Activated T-helper 1 cell treated with anti-CD3 and anti-CD28 coated beads, Interleukin-12 subunit alpha, Interleukin-12 subunit beta, Interleukin-2, Interleukin-4 antibody, amounts not matched to agents 30 ng/mL and 10 ng/mL and 1 ng/mL, durations not matched to agents 14 hours and 24 hours and 36 hours (primary cell): ENCODE data around the gene OSBP. TPM values are rescaled to one million over a fixed set of nuclear protein-coding genes. Genes with fewer than 3 reads are reported as not detected.
"Not testable (repeated sequence)": the region's sequence is repeated elsewhere in the genome, so short reads cannot be mapped to it uniquely, and the experiment has no call there.

Experiments used
- DNase-seq: peaks from one replicate; pipeline ENCODE4 v3.0.0; 2021; ENCODE audit warnings: low spot score
- H3K27ac Mint-ChIP-seq: one replicate; pipeline ENCODE4 v1.8.0; 2021; ENCODE audit warnings: mild to moderate bottlenecking, mixed read lengths
- H3K27me3 Mint-ChIP-seq: one replicate; pipeline ENCODE4 v1.8.0; 2022; ENCODE audit warnings: mild to moderate bottlenecking, moderate library complexity, mixed read lengths; ENCODE audit not compliant: insufficient read depth
- H3K36me3 Mint-ChIP-seq: one replicate; pipeline ENCODE4 v1.8.0; 2021; ENCODE audit warnings: low read depth, mixed read lengths
- H3K4me1 Mint-ChIP-seq: one replicate; pipeline ENCODE4 v1.8.0; 2021; ENCODE audit warnings: low read depth, mixed read lengths
- H3K4me3 Mint-ChIP-seq: one replicate; pipeline ENCODE4 v1.8.0; 2021; ENCODE audit warnings: mild to moderate bottlenecking, moderate library complexity, mixed read lengths
- H3K9me3 Mint-ChIP-seq: one replicate; pipeline ENCODE4 v1.8.0; 2021; ENCODE audit warnings: mixed read lengths
- intact Hi-C: fragments of 100-400 bp; cut with micrococcal nuclease; formaldehyde crosslinking; loops from one replicate; pipeline ENCODE4 v1.15.1; 2024
- total RNA-seq: library from RNA; stranded (reverse); gene quantifications from 2 replicates; pipeline ENCODE4 v1.2.3, GENCODE V29; 2022

The OSBP gene
- total RNA-seq, 1 donor from 2014 or later, result 40.5 TPM

GRCh38 chr11:59547605-59548308 lies 67.8 kb downstream of the OSBP start:
- H3K27ac Mint-ChIP-seq, H3K4me3 Mint-ChIP-seq, intact Hi-C loops, H3K36me3 Mint-ChIP-seq, DNase-seq, H3K9me3 Mint-ChIP-seq: not testable (repeated sequence)
- Mint-ChIP-seq H3K27me3 (peaks cover 21% of the 10 kb centered on the region), H3K4me1 (peaks cover 34% of the 10 kb centered on the region)

DNA sequence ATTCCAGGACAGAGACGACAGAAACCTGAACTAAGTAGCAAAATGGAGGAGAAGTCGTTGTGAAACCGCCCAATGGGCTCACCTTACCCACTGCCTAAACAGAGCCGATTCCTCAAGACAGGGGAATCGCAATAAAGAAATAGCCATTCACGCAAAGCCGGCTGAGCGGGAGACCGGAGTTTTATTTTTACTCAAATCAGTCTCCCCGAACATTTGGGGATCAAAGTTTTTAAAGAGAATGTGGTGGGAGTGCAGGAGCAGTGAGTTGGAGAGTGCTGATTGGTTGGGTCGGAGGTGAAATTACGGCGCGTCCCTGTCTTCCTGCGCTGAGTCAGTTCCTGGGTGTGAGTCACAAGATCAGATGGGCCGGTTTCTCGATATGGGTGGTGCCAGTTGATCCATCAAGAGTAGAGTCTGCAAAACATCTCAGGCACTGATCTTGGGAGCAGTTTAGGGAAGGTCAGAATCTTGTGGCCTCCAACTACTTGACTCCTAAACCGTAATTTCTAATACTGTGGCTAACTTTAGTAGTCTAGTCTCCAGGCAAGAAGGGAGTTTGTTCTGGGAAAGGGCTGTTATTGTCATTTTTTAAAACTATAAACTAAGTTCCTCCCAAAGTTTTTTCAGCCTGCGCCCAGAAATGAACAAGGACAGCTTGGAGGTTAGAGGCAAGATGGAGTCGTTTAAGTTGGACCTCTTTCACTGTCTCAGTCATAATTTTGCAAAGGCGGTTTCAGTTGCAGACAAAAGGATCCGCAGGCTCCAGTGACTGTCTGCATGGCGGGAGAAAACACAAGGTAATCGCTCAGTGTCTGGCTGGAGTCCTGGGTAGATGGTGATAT lies 70.2 kb downstream of the OSBP start:
- Mint-ChIP-seq H3K27ac (no peak overlapping the region), H3K4me1 (peaks cover 14% of the 10 kb centered on the region), H3K36me3 (no peaks in the 10 kb centered on the region), H3K27me3 (peaks cover 11% of the 10 kb centered on the region), H3K9me3 (no peaks in the 10 kb centered on the region), H3K4me3 (no peak overlapping the region)
- intact Hi-C loops, result no loop called here
- DNase-seq, result no peak

GRCh38 chr11:59544869-59545178 lies 70.8 kb downstream of the OSBP start:
- DNase-seq, result no peak
- Mint-ChIP-seq H3K27ac (no peak overlapping the region), H3K27me3 (peaks cover 11% of the 10 kb centered on the region), H3K9me3 (no peaks in the 10 kb centered on the region), H3K4me3 (no peak overlapping the region), H3K4me1 (peaks cover 11% of the 10 kb centered on the region), H3K36me3 (no peaks in the 10 kb centered on the region)
- intact Hi-C loops, result no loop called here

- intact Hi-C loops, H3K9me3 Mint-ChIP-seq, H3K36me3 Mint-ChIP-seq, H3K4me3 Mint-ChIP-seq, DNase-seq, H3K4me1 Mint-ChIP-seq, H3K27ac Mint-ChIP-seq: not testable (repeated sequence)
- H3K27me3 Mint-ChIP-seq, result peaks cover 13% of the 10 kb centered on the region
Observed at GRCh38 chr11:59543713-59544112, 71.9 kb downstream of the OSBP start.

GRCh38 chr11:59542142-59542810 lies 73.3 kb downstream of the OSBP start:
- no peak for DNase-seq
- intact Hi-C loops, result no loop called here
- peaks cover 13% of the 10 kb centered on the region for H3K27me3 Mint-ChIP-seq
- no peak overlapping the region for H3K27ac Mint-ChIP-seq
- H3K4me1 Mint-ChIP-seq, result peaks cover 9% of the 10 kb centered on the region
- no peak overlapping the region for H3K4me3 Mint-ChIP-seq
- no peaks in the 10 kb centered on the region for H3K9me3 Mint-ChIP-seq
- no peaks in the 10 kb centered on the region for H3K36me3 Mint-ChIP-seq

DNA sequence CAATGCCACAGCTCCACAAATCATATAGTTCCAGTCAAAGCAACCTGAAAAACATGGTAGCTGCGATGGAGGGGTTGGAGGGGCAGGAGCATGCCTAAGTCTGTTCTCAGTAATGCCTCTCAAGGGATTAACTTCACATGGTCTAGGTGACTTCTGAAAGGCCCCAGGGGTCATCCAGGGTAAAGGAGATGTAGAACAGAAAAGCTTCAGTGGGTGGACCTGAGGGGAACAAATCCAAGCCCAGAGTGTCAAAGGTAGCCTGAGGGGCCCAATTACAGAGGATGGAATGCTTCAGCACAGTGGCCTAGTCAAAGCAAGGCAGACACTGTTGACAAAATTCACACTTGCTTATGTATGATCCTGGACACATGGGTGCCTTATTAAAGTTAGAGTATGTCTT lies 80.9 kb downstream of the OSBP start:
- Mint-ChIP-seq H3K27ac (no peak overlapping the region), H3K9me3 (no peaks in the 10 kb centered on the region), H3K27me3 (peaks cover 2% of the 10 kb centered on the region), H3K4me1 (peaks cover 23% of the 10 kb centered on the region), H3K36me3 (no peaks in the 10 kb centered on the region), H3K4me3 (no peak overlapping the region)
- intact Hi-C loops, result no loop called here
- DNase-seq, result no peak

- peaks cover 18% of the 10 kb centered on the region for H3K4me1 Mint-ChIP-seq
- no peak for DNase-seq
- no peaks in the 10 kb centered on the region for H3K27me3 Mint-ChIP-seq
- H3K27ac Mint-ChIP-seq, result no peak overlapping the region
- intact Hi-C loops, result no loop called here
- H3K9me3 Mint-ChIP-seq, result no peaks in the 10 kb centered on the region
- H3K36me3 Mint-ChIP-seq, result no peaks in the 10 kb centered on the region
- no peak overlapping the region for H3K4me3 Mint-ChIP-seq
Observed at GRCh38 chr11:59532620-59533019, 83.0 kb downstream of the OSBP start.

DNA sequence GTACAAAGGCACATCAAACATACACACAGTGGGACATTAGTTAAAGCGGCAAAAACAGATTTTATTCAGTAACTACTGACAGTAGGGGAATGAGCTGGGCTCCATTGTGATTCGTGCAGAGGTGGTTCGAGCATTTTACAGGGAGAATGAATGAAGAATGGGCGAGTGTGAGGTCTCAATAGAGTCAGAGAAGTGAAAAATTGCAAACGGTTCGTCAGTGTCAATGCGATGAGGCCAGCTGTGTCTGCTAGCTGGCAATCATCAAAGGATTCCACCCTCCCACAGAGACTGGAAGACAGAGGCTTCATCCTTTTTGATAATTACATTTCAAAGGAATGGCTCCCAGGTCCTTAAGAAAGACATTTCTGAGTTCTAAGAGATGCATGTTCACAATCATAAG lies 86.9 kb downstream of the OSBP start:
- H3K36me3 Mint-ChIP-seq, result no peaks in the 10 kb centered on the region
- DNase-seq, result no peak
- H3K4me3 Mint-ChIP-seq, result no peak overlapping the region
- H3K4me1 Mint-ChIP-seq, result peaks cover 10% of the 10 kb centered on the region
- H3K9me3 Mint-ChIP-seq, result no peaks in the 10 kb centered on the region
- peaks cover 9% of the 10 kb centered on the region for H3K27me3 Mint-ChIP-seq
- H3K27ac Mint-ChIP-seq, result no peak overlapping the region
- intact Hi-C loops, result no loop called here

Other genes starting within 250 kb of the OSBP start
- not detected in 2 replicates for gene OR5A2, start 189.4 kb downstream of the OSBP start, total RNA-seq
- gene OR5A1, start 179.3 kb downstream of the OSBP start, total RNA-seq, result not detected in 2 replicates
- not detected in 2 replicates for gene OR4D6, start 158.8 kb downstream of the OSBP start, total RNA-seq
- not detected in 2 replicates for gene OR4D10, start 142.5 kb downstream of the OSBP start, total RNA-seq
- gene OR4D11, start 112.2 kb downstream of the OSBP start, total RNA-seq, result not detected in 2 replicates
- gene OR4D9, start 104.2 kb downstream of the OSBP start, total RNA-seq, result not detected in 2 replicates
- 68.7 and 74.0 TPM in 2 replicates for gene PATL1, start 53.3 kb upstream of the OSBP start, total RNA-seq
- not detected in 2 replicates for gene OR10V1, start 98.1 kb upstream of the OSBP start, total RNA-seq
- 26.2 and 28.4 TPM in 2 replicates for gene STX3, start 139.6 kb upstream of the OSBP start, total RNA-seq
- gene MRPL16, start 195.0 kb upstream of the OSBP start, total RNA-seq, result 88.3 and 93.9 TPM in 2 replicates
- not detected in 2 replicates for gene CBLIF, start 229.7 kb upstream of the OSBP start, total RNA-seq